Measurements from ENCODE around the gene TMEM247. TPM values are rescaled to one million over a fixed set of nuclear protein-coding genes. Genes with fewer than 3 reads are reported as not detected.
"Not testable (repeated sequence)": the region's sequence is repeated elsewhere in the genome, so short reads cannot be mapped to it uniquely, and the experiment has no call there.

The TMEM247 gene
- total RNA-seq, 2 donors from 2014 or later: not detected

GRCh38 chr2:46519265-46519664 lies 39.9 kb downstream of the TMEM247 start:
- no peak for DNase-seq
- Histone ChIP-seq H3K4me1 (ENCODE audit: control insufficient read depth, insufficient read depth, low read length) (no peaks in the 10 kb centered on the region), H3K27me3 (ENCODE audit: control insufficient read depth, insufficient read depth, low read length, poor library complexity, severe bottlenecking) (no peaks in the 10 kb centered on the region), H3K27ac (ENCODE audit: low read depth, low read length) (no peak overlapping the region), H3K9ac (ENCODE audit: extremely low read depth, low read length, poor library complexity, severe bottlenecking) (no peak overlapping the region), H3K9me3 (ENCODE audit: control insufficient read depth, low read length) (peaks cover 18% of the 10 kb centered on the region), H3K36me3 (ENCODE audit: control insufficient read depth, insufficient read depth, low read length) (no peaks in the 10 kb centered on the region), H3K4me3 (ENCODE audit: low read length) (no peak overlapping the region)
- H3K4me1 Mint-ChIP-seq: no peaks in the 10 kb centered on the region
- no peak for TF ChIP-seq CTCF (conservative IDR thresholded peaks at IDR 0.05)
- no peaks in the 10 kb centered on the region for H3K27me3 Mint-ChIP-seq (ENCODE audit: insufficient read depth)
- H3K27ac Mint-ChIP-seq: no peak overlapping the region
- H3K9me3 Mint-ChIP-seq: peaks cover 11% of the 10 kb centered on the region
- 86 to 98% methylated on average over 5 to 7 of the region's 7 CpGs for WGBS, 2 experiments (ENCODE audit: insufficient coverage in 1 of 2, insufficient read length in 1 of 2)
- no peak overlapping the region for H3K4me3 Mint-ChIP-seq
- H3K36me3 Mint-ChIP-seq (ENCODE audit: low read depth): no peaks in the 10 kb centered on the region

- H3K27me3 Mint-ChIP-seq (ENCODE audit: insufficient read depth): peaks cover 5% of the 10 kb centered on the region
- H3K9me3 Mint-ChIP-seq: peaks cover 11% of the 10 kb centered on the region
- Histone ChIP-seq H3K9me3 (ENCODE audit: control insufficient read depth, low read length) (peaks cover 8% of the 10 kb centered on the region), H3K4me1 (ENCODE audit: control insufficient read depth, insufficient read depth, low read length) (no peaks in the 10 kb centered on the region), H3K4me3 (ENCODE audit: low read length) (no peak overlapping the region), H3K9ac (ENCODE audit: extremely low read depth, low read length, poor library complexity, severe bottlenecking) (no peak overlapping the region), H3K36me3 (ENCODE audit: control insufficient read depth, insufficient read depth, low read length) (no peaks in the 10 kb centered on the region), H3K27ac (ENCODE audit: low read depth, low read length) (no peak overlapping the region), H3K27me3 (ENCODE audit: control insufficient read depth, insufficient read depth, low read length, poor library complexity, severe bottlenecking) (no peaks in the 10 kb centered on the region)
- H3K36me3 Mint-ChIP-seq (ENCODE audit: low read depth): no peaks in the 10 kb centered on the region
- no peak for DNase-seq
- 87 to 88% methylated on average over 5 to 9 of the region's 10 CpGs for WGBS, 2 experiments (ENCODE audit: insufficient coverage in 1 of 2, insufficient read length in 1 of 2)
- H3K4me1 Mint-ChIP-seq: no peaks in the 10 kb centered on the region
- H3K27ac Mint-ChIP-seq: no peak overlapping the region
- TF ChIP-seq CTCF (conservative IDR thresholded peaks at IDR 0.05): no peak
- no peak overlapping the region for H3K4me3 Mint-ChIP-seq
Observed at GRCh38 chr2:46520130-46520711, 40.9 kb downstream of the TMEM247 start.

DNA sequence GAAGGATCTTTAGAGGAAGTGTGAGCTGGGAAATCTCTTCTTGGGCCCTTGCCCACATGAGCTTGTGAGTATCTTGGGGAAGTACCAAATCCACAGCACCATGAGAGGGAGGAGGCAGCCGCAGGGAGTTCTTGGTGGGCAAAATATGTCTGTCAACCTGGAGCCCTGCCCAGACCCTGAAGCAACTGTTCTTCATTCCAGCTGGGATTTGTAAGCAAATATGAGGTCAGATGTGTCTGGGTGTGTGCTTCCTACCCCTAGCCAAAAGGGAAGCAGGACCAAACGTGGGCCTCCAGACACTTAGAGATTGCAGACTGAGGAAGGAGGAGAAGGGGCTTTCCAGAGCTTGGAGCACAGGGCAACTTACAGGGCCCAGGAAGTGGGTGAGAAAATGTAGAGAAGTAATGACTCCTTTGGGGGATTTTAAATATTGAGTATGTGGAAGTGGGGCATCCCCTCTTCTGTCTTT lies 41.9 kb downstream of the TMEM247 start:
- H3K9me3 ChIP-seq (ENCODE audit: control insufficient read depth, low read length): no peaks in the 10 kb centered on the region
- no peak for TF ChIP-seq CTCF (conservative IDR thresholded peaks at IDR 0.05)
- H3K4me1 ChIP-seq (ENCODE audit: control insufficient read depth, insufficient read depth, low read length): no peaks in the 10 kb centered on the region
- no peak for DNase-seq
- H3K27ac Mint-ChIP-seq: no peak overlapping the region
- no peaks in the 10 kb centered on the region for H3K36me3 Mint-ChIP-seq (ENCODE audit: low read depth)
- no peak overlapping the region for H3K4me3 ChIP-seq (ENCODE audit: low read length)
- H3K9ac ChIP-seq (ENCODE audit: extremely low read depth, low read length, poor library complexity, severe bottlenecking): no peak overlapping the region
- H3K27ac ChIP-seq (ENCODE audit: low read depth, low read length): no peak overlapping the region
- H3K27me3 ChIP-seq (ENCODE audit: control insufficient read depth, insufficient read depth, low read length, poor library complexity, severe bottlenecking): no peaks in the 10 kb centered on the region
- 82 to 94% methylated on average over 2 of the region's 2 CpGs for whole genome bisulfite sequencing, 2 experiments (ENCODE audit: insufficient coverage in 1 of 2, insufficient read length in 1 of 2)
- peaks cover 6% of the 10 kb centered on the region for H3K27me3 Mint-ChIP-seq (ENCODE audit: insufficient read depth)
- no peaks in the 10 kb centered on the region for H3K36me3 ChIP-seq (ENCODE audit: control insufficient read depth, insufficient read depth, low read length)
- H3K4me3 Mint-ChIP-seq: no peak overlapping the region
- peaks cover 3% of the 10 kb centered on the region for H3K9me3 Mint-ChIP-seq
- no peaks in the 10 kb centered on the region for H3K4me1 Mint-ChIP-seq

- not testable (repeated sequence) for H3K4me1 Mint-ChIP-seq; H3K27ac ChIP-seq (ENCODE audit: low read depth, low read length); H3K9me3 Mint-ChIP-seq; H3K4me1 ChIP-seq (ENCODE audit: control insufficient read depth, insufficient read depth, low read length); H3K36me3 Mint-ChIP-seq (ENCODE audit: low read depth); DNase-seq; H3K27me3 ChIP-seq (ENCODE audit: control insufficient read depth, insufficient read depth, low read length, poor library complexity, severe bottlenecking); H3K27me3 Mint-ChIP-seq (ENCODE audit: insufficient read depth); H3K4me3 ChIP-seq (ENCODE audit: low read length); H3K4me3 Mint-ChIP-seq; H3K36me3 ChIP-seq (ENCODE audit: control insufficient read depth, insufficient read depth, low read length); H3K9ac ChIP-seq (ENCODE audit: extremely low read depth, low read length, poor library complexity, severe bottlenecking); H3K27ac Mint-ChIP-seq; H3K9me3 ChIP-seq (ENCODE audit: control insufficient read depth, low read length)
Observed at GRCh38 chr2:46522385-46522784, 43.0 kb downstream of the TMEM247 start.
